Middle frontal gyrus (tissue), 1 donor: ENCODE results near the gene HS3ST3A1.
"Not testable (repeated sequence)": the region's sequence is repeated elsewhere in the genome, so short reads cannot be mapped to it uniquely, and the experiment has no call there.

Experiments
- DNase-seq: peaks from one replicate; pipeline ENCODE4 v3.0.0-alpha.2; 2015; ENCODE audit warnings: low spot score; ENCODE audit errors: extremely low spot score

Gene HS3ST3A1

DNA sequence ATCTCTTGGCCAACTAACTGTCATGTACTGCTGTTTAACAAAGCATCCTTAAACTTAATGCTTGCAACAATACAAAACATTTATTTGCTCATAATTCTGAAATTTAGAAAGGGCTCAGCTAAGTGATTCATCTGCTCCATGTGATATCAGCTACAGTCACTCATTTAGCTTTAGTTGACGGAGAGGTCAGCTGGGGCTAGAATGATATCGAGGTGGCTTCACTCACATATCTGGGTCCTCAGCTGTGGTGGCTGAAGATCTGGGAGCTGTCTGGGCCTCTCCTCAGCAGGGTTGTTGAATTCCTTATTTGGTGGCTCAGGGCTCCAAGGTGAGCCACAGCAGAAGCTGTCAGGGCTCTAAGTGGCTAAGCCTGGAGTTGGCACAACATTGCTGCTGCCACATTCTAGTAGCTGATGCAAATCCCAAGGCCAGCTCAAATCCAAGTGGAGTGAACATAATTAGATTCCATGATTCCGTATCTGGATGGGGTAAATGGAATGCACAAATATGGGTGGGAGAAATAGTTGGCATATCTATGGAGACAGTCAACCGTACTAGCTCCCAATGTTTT lies 62.8 kb downstream of the HS3ST3A1 start:
- DNase-seq, result no peak

DNA sequence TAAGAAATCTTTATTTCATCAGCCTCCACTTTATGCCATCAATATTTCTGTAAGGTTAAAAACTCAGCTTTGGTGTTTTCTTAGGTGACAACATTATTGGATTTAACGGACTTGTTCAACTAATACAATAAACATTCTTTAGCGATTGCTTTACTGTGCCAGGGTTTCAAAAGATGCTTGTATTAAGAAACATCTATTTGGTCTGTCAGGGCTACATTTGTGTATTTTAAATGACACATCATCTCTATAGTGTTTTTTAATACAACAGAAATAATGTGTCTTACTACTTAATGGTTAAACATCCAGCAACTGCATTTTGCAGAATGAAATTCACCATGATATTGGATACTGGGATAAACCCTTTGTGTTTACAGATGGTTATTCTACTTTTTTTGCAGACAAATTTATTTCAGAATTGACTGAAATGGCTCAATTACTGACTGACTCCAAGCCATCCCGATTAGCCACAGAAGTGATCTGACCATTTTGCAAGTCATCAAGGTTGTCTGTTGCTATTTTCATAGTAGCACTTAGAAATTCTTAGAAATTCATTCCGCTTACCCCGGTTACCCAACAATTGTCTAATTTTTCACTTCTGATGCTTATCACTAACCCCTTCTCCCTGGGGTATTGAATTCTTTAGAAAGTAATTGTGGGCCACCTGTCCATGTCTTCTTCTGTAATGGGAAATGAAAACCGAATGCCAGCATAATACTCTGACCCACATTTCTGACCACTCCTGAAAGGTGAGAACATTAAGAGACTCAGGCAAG lies 63.7 kb downstream of the HS3ST3A1 start:
- no peak for DNase-seq

DNA sequence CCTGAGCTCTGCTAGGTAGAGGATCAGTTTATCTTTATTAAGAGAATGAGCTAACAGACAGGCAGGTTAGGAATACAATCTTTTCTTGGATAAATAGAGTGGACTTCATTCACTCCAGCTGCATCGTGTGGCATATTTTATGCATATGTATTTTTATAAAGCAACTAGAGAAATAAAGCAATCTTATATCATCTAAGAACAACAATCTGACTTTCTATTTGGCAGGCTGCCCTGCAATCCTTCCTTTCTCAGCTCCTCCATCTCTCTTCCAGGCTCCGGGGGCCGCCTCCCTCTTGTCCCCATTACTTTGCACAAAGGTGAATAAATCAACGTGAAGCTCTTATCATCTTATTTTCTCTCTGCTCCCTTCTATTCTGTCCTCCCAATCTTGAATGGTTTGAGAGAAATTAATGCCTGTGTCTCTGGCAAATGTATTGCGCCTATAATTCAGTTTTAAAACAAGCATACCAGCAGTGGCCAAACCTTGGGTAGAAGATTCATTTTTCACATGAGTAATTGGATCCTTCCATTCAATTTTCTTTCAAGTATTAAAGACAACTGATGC lies 64.5 kb downstream of the HS3ST3A1 start:
- no peak for DNase-seq

DNA sequence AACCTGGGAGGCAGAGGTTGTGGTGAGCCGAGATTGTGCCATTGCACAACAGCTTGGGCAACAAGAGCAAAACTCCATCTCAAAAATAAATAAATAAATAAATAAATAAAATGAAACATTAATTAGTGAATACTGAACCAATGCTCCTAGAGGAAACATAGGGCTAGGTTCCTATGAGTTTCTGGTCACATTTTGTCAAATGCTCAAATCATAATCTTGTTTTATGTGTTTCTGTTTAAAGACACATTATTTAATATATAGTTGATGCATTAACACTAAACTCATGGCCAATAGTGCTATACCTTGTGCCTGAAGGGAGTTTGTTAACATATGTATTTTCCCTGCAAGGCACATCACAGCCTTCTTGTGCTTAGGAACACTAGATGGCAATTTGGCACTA lies 66.8 kb downstream of the HS3ST3A1 start:
- no peak for DNase-seq

DNA sequence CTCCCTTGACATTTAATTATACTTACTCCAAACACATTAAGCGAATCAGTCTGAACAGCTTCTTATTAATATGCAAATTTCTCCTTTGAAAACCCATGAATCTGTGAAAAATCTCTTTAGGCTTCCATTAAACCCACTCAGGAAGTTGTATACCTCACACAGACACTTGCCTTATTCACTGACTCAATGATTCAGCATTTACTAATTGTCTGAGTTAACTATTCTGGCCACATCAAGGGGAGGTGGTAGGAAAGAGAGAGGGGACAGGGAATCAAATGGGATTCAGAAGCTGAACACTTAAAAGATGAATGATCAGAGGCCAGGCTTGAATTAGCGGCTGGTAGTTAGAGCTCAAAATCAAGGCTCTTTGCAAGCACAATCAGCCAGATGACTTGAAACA lies 70.0 kb downstream of the HS3ST3A1 start:
- no peak for DNase-seq

DNA sequence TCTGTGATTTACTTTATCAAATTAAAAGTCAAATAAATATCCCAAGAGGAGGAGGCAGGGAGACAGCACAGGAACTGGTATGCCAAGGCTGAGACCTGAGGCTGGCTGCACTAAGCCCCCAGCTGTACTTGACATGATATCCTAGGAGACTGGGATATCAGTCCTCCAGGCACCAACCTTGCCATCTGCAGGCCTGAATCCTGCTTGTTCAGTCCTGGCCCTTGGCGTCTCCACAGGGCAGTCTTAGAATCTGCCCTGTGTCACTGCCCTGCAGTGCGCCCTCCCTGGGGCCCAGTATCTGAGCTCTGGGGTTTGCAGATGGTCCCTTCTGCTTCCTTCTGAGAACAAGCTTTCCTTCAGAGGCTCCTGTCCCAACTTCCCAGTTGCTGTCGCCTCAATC lies 75.9 kb downstream of the HS3ST3A1 start:
- no peak for DNase-seq

DNA sequence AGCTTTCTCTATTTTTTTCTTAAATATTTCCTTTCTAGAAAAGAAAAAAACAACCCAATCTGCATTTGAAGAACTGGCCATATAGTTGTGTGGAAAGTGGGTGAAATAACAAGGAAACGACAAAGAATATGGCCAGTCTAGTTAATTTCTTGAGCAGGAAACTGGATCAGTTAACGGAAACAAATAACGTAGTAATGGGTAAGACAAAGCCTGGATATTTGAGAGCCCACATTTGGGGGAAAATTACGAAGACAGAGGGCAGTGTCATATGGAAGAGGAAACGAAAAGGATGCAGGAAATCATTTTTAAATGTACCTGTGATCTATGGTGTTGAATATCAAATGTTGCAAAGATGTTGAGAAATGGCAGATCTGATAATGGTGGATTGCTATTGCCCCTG lies 78.6 kb downstream of the HS3ST3A1 start:
- DNase-seq, result no peak

DNA sequence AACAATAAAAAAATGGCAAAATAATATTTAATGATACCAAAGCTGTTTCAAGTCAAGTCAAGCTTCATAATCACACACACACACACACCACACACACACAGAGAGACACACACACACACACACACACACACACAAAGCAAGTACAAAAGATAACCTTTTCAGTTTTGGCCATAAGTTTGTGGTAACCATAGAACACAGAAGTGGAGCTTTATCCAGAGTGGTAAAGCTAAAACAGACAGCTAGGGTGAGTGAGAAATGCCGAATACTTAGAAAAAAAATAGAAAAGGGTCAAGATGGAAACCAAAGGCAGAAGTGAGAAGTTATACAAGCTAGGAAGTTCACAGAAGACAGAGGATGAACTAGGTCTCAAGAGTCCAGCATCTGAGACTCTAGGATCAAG lies 79.0 kb downstream of the HS3ST3A1 start:
- DNase-seq, result no peak

DNA sequence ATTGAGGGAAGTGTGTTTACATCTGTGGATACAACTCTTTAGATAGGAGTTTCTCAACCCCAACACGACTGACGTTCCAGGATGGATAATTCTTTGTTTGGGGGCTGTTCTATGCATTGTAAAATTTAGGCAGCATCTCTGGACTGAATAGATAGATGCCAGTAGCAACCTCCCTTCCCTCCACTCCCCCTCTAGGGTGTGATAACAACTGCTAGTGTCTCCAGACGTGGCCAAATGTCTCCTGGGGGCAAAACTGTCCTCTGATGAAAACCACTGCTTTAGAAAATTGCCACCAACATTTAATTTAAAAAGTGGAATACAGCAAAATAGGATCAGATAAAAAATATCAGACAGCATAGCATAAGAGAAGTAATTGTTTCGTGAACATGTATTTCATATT lies 79.9 kb downstream of the HS3ST3A1 start:
- DNase-seq, result no peak

DNA sequence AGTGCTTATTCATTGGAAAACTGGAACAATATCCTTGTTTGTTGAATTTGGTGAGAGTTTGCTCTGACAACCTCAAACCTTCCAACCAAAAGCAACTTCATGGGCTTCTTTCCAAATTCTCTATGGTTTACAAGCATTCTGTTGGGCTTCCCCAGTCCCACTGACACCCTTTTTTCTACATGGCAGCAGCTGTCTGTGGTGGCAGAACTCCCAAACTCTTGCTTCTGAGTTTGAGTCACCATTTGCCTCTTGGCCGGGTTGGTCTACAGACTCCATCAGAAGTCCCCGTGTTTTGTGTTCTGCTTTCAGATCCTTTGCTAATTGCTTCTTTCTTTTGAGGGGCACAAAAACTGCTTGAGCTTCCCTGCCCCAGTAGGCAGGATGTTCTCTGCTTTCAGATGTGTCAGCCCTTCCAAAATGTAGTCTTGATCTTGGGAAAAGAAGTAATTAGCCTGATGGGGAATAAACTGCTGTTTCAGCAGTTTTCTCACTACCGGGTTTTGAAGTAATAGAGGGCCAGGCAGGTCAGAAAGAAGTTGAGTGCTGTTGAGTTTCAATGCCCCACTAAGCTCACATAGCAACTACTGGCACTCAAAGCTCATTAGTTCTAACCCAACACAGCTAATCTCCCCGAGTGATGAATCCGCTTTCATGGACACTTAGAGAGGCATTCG lies 80.7 kb downstream of the HS3ST3A1 start:
- DNase-seq, result no peak

DNA sequence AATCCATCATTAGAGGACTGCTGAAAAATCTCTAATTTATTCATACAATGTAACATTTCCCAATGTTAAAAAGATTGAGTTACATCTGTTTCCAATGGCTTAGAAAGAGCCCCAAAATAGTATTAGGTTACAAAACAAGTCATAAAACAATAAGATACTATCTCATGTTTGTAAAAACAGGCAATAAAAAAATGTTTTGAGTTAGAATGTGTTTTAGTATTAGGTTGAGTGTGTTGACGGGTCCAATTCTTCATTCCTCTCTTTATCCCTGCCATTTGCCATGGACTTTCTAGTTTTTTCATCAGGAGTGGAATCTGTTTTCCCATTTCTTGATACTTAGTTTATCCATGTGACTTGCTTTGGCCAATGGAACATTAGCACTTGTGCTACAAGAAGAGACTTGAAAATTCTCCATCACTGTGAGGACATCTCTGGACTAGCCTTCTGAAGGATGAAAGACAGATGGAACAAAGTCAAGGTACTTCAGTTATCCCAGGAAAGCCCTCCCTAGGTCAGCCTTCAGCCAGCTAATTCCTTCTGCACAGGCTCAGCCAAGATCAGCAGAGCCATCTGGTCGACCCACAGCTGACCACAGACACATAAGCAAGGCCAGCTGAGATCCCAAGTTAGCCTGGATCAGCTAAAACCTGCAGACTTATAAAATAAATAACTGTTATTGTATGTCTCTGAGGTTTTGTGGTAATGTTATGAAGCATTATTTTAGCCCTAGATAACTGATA lies 83.3 kb downstream of the HS3ST3A1 start:
- DNase-seq, result no peak

DNA sequence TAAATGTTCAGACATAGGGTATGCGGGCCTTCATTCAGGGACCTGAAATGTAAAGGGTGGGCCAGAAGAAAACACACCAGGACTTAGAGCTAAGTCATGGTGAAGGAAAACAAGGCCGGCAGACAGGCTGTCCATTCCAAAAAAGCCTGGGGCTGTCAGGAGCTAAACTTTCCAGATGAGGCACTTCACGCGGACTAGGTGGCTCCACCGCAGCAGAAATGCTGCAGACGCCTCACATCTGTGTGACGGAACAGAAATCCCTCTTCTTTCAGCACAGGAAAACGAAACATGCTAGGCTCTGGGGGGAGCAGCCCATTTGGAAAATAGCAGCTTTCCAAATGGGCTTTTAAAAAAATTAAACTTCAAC lies 88.7 kb downstream of the HS3ST3A1 start:
- no peak for DNase-seq

DNA sequence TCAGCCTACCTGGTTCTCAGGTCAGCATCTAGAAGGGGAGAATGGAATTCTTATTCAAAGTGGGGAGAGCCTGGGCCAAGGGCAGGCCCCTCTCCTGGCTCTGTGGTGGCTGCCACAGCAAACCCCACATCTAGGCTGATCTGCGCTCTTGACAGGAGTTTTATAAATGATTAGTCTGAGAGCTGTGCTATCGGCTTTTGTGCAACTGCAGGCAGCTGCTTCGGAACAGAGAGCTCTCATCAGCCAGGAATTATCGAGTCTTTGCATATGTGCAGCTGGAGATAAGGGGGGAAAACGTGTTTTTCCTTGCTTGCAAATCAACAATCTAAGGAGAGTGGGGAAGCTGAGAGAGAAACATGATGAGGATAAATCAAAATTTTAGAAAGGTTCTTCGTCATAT lies 91.7 kb downstream of the HS3ST3A1 start:
- DNase-seq, result no peak

DNA sequence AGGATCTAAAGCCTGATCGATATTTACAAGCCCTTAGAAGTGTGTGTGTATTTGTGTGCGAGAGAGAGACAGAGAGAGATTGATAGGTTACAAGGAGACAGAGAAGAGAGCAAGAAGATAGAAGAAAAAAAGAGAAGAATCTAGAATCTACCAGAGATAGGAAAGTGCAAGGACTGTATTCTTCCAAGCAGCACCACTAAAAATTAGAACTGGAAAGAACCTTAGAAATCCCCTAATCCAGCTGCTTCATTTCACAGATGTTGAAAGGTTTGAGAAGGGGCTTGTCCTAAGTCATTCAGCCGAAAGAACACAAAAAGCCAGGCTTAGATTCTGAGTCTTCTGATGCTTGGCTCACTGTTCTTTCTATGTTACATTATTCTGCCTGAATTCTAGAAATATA lies 92.2 kb downstream of the HS3ST3A1 start:
- no peak for DNase-seq

DNA sequence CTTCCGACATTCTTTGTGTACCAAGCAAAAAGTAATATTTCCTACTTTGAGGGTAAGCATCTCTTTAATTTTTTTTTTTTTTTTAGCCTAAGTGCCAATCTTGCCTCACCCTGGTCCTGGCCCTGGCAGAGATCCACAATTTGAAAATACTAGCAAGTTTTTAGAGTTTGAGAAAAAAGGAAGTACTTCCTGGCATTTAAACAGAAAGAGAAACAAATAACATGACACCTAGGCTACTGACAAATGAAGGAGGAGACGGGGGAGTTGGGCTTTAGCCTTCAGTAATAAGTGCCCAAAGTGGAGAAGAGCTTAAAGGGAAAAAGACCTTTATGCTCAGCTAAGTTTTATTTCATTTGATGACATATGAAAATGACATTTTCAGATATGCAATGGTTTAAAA lies 92.8 kb downstream of the HS3ST3A1 start:
- no peak for DNase-seq

DNA sequence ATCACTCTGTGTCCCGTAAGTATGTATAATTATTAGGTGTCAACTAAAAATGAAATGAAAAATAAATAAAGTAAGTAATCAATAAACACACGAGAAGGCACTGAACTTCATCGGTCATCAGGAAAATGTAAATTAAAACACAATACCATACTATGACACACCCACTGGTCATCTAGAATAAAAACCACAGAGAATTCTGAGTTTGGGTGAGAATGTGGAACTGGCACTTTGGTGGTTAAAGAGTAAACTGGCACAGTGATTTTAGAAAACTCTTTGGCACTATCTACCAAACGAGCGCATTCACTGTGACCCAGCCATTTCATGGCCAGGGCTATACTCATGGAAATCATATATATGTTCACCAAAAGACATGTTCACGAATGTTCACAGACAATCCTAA lies 98.2 kb downstream of the HS3ST3A1 start:
- DNase-seq, result no peak

DNA sequence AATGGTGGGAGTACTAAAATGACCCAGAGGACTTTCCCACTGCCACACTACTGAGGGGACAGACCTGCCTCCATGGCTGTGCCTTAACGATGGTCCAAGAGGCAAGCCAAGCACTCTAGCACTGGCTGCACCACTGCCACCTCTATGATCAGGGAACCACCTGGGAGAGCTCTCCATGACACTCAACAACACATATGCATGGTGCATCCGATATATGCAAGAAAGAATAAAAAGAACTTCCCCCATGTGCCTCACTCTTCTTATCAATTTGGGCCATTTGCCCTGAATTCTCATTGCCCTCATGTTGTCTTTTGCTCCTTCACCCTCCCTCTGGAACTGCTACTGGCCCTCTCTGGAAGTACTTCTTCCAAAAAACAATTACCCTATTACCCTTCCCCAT lies 99.5 kb downstream of the HS3ST3A1 start:
- DNase-seq, result no peak

DNA sequence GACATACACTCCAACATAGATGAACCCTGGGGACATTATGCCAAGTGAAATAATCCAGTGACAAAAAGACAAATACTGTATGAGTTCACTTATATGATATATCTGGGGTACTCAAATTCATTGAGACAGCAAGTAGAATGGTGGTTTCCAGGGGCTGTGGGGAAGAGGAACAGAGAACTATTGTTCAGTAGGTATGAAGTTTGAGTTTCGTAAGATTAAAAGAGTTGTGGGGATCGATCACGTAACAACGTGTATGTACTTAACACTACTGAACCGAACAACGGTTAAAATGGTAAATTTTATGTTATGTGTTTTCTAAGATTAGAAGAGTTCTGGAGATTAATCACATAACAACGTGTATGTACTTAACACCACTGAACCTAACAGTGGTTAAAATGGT lies 100.8 kb downstream of the HS3ST3A1 start:
- DNase-seq, result no peak

DNA sequence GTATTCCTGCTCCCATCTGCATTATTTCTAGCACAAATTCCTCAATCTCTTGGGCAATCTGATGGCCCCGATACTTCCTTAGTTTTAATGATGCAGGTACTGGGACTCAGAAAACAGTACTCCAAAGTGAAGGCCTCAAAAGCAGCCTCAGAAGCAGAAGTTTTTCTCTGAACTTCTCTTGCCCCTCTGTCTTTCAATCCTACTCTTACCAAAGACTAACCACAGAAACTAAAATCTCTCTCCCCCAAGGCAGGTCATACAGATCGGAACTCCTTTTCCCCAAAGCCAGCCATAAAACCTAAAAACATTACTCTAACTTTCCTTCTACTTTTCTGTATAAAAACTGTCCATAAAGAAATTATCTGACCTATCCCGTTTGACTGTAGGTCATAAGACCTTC lies 103.5 kb downstream of the HS3ST3A1 start:
- DNase-seq, result no peak

DNA sequence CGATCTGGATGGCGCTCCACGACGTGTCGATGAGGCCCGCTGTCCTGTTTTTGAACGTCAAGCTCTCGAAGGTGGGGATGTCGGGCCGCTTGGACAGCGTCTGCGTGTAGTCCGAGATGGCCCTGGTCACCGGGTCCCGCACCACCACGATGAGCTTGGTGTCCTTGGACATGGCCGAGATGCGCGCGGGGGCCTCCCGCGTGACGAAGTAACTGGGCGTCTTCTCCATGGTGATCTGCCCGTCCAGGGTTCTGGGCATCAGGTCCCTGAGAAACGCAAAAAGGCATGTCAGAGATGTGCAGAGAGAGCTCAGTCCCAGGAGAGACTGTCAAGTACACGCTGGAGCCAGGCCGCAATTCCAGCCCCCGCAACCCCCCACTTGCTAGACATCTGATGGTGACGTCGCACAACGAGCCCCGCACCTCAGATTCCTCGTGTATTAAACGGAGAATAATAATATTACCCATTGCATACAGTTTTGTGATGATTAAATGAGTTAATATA lies 105.1 kb downstream of the HS3ST3A1 start:
- DNase-seq, result not testable (repeated sequence)

DNA sequence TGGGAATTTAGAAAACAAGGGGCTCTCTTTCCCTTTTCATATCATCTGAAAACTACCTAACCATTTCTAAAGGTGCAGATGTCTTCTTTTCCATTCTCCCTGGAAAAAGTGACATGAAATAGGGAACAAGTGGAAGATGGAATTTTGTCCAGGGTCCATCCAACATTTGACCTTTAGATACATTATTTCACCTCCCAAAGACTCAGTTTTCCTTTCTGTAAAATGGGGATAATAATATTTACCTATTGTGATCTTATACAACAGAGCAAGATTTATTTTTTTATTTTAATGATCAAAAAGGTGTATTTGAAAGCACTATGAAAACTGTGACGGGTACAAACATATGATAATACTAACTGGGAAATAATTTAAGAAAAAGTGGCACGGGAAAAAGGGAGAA lies 106.3 kb downstream of the HS3ST3A1 start:
- no peak for DNase-seq

DNA sequence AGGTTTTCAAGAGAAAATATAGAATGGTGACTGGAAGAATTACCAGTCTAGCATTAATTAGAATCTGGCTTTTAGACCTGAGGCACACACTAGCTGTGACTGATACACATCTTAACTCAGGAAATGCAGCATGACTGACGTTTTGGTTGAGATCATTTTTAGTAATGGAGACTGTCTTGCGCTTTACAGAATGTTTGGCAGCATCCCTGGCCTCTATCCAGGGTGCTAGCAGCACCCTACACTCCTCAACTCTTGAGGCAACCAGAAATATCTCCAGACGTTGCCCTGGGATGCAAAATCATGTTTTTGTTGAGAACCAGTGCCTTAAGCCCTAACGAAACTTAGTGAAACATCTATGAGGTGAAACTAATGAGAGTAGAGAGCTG lies 109.0 kb downstream of the HS3ST3A1 start:
- DNase-seq, result no peak
